Natural killer cell (primary cell): ENCODE measurements around the gene CHRM5. TPM values are rescaled to one million over a fixed set of nuclear protein-coding genes. Genes with fewer than 3 reads are reported as not detected.
"Not testable (repeated sequence)": the region's sequence is repeated elsewhere in the genome, so short reads cannot be mapped to it uniquely, and the experiment has no call there.

Experiments
- ATAC-seq, 3 donors: fragments of 150-1000 bp in 2 of 3; fragments of 200-7000 bp in 1 of 3; cut with Tn5 transposase; 1 replicate in 1 of 3; 2 replicates in 2 of 3; pipeline ENCODE4 v1.10.0; 2021; ENCODE audit warnings: mild to moderate bottlenecking in 2 of 3, moderate library complexity in 2 of 3
- DNase-seq, 2 donors: peaks; one replicate each; pipeline versions ENCODE4 v3.0.0 to v3.0.0-alpha.2; 2013 to 2021; ENCODE audit warnings: mixed read lengths in 1 of 2
- H3K27ac ChIP-seq: one replicate; pipeline ENCODE4 v1.5.1; 2013; ENCODE audit warnings: mild to moderate bottlenecking, low read length
- H3K27me3 ChIP-seq: one replicate; pipeline ENCODE4 v1.6.1; 2013; ENCODE audit warnings: low read length; ENCODE audit not compliant: control insufficient read depth, insufficient read depth
- H3K36me3 ChIP-seq: one replicate; pipeline ENCODE4 v1.6.1; 2013; ENCODE audit warnings: low read length; ENCODE audit not compliant: control insufficient read depth, insufficient read depth
- H3K4me1 ChIP-seq: one replicate; pipeline ENCODE4 v1.6.1; 2013; ENCODE audit warnings: low read length; ENCODE audit not compliant: control insufficient read depth, insufficient read depth
- H3K4me3 ChIP-seq: one replicate; pipeline ENCODE4 v1.5.1; 2013; ENCODE audit warnings: low read length
- H3K9me3 ChIP-seq: one replicate; pipeline ENCODE4 v1.6.1; 2013; ENCODE audit warnings: low read length; ENCODE audit not compliant: control insufficient read depth, insufficient read depth
- H3K27ac Mint-ChIP-seq, 2 donors: one replicate each; pipeline ENCODE4 v1.8.0; 2022; ENCODE audit warnings: mild to moderate bottlenecking in 2 of 2, mixed read lengths in 2 of 2, moderate library complexity in 1 of 2
- H3K27me3 Mint-ChIP-seq, 2 donors: one replicate each; pipeline ENCODE4 v1.8.0; 2022; ENCODE audit warnings: low read depth in 2 of 2, mixed read lengths in 2 of 2
- H3K36me3 Mint-ChIP-seq: one replicate; pipeline ENCODE4 v1.8.0; 2022; ENCODE audit warnings: mixed read lengths
- H3K4me1 Mint-ChIP-seq, 2 donors: one replicate each; pipeline ENCODE4 v1.8.0; 2022; ENCODE audit warnings: mixed read lengths in 2 of 2
- H3K4me3 Mint-ChIP-seq: one replicate; pipeline ENCODE4 v1.8.0; 2022; ENCODE audit warnings: mild to moderate bottlenecking, moderate library complexity, mixed read lengths
- H3K9me3 Mint-ChIP-seq, 2 donors: one replicate each; pipeline ENCODE4 v1.8.0; 2022; ENCODE audit warnings: mixed read lengths in 2 of 2
- CTCF ChIP-seq: fragments of 200-600 bp; IDR thresholded peaks from one replicate; pipeline ENCODE4 v1.8.0; 2022; ENCODE audit warnings: antibody characterized with exemption
- WGBS: methylation state at CpG from one replicate; pipeline ENCODE4 v1.1.7; 2013; ENCODE audit warnings: missing lambda C conversion rate; ENCODE audit not compliant: insufficient coverage; 5-methylcytosine and 5-hydroxymethylcytosine counted together
- intact Hi-C: fragments of 100-400 bp; cut with micrococcal nuclease; formaldehyde crosslinking; loops from one replicate; pipeline ENCODE4 v1.14.2; 2022
- total RNA-seq, 4 donors: library from RNA; stranded (reverse); fragments of 120-200 nt in 1 of 4; gene quantifications; one replicate each; pipeline versions ENCODE4 v1.2.3 to v1.2.4, GENCODE V29; 2013 to 2022

Gene CHRM5
- total RNA-seq, 3 donors from 2014 or later (not counting 1 experiment from before 2014, with no cell fraction given): 0.12 TPM; not detected in 2

DNA sequence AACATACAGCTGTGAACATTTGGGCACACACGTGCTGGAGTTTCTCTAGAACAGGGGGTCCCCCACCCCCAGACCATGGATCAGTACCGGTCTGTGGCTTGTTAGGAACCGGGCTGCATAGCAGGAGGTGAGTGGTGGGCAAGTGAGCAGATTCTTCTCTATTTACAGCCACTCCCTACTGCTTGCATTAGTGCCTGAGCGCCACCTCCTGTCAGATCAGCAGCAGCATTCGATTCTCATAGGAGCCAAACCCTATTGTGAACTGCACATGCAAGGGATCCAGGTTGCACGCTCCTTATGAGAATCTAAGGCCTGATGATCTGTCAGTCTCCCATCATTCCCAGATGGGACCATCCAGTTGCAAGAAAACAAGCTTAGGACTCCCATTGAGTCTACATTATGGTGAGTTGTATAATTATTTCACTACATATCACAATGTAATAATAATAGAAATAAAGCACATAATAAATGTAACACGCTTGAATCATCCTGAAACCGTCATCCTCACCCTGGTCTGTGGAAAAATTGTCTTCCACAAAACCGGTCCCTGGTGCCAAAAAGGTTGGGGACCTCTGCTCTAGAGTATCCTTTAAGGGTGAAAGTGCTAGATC, 25.8 kb downstream of the CHRM5 start:
- Mint-ChIP-seq H3K27ac (no peak overlapping the region), H3K9me3 (no peaks in the 10 kb centered on the region), H3K4me3 (no peak overlapping the region), H3K27me3 (no peaks in the 10 kb centered on the region), H3K36me3 (no peaks in the 10 kb centered on the region), H3K4me1 (peaks cover 0 to 1% of the 10 kb centered on the region in 2 donors)
- intact Hi-C loops: no loop called here
- TF ChIP-seq CTCF: no peak
- Histone ChIP-seq H3K4me1 (no peaks in the 10 kb centered on the region), H3K27ac (no peak overlapping the region), H3K9me3 (no peaks in the 10 kb centered on the region), H3K36me3 (no peaks in the 10 kb centered on the region), H3K27me3 (no peaks in the 10 kb centered on the region), H3K4me3 (no peak overlapping the region)
- no peak for ATAC-seq
- DNase-seq: no peak
- 92% methylated on average over 7 of the region's 9 CpGs for WGBS

DNA sequence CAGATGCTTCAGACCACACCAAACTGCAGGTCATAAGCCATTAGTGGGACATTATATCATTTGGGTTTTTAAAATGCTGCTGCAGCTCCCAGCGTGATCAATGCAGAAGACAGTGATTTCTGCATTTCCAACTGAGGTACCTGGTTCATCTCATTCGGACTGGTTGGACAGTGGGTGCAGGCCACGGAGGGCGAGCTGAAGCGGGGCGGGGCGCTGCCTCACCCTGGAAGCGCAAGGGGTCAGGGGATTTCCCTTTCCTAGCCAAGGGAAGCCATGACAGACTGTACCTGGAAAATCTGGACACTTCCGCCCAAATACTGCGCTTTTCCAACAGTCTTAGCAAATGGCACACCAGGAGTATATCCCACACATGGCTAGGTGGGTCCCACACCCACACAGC, 27.4 kb downstream of the CHRM5 start:
- H3K36me3 ChIP-seq, H3K27ac Mint-ChIP-seq, H3K36me3 Mint-ChIP-seq, ATAC-seq, H3K4me3 ChIP-seq, DNase-seq, H3K4me1 Mint-ChIP-seq, H3K27ac ChIP-seq, H3K27me3 Mint-ChIP-seq, intact Hi-C loops, H3K9me3 Mint-ChIP-seq, H3K4me3 Mint-ChIP-seq, H3K9me3 ChIP-seq, H3K27me3 ChIP-seq, H3K4me1 ChIP-seq: not testable (repeated sequence)
- 95% methylated on average over 10 of the region's 10 CpGs for WGBS

DNA sequence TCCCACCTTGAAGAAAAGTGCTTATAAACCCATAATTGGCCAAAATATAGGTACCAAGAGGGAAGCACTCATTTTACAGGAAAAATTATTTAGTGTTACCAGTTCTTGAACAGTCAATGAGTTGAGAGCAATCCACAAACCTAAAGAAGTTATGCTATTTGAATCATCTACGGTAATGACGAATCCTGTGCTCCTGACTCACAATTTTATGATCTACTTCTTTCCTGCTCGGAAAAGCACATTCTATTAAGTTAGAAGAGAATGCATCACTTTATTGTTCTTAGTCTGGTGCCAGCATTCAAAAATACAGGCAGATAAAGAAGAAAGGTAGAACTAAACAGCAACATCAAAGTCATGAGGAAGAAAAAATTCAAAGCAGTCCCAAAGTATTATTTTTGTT, 33.2 kb downstream of the CHRM5 start:
- Mint-ChIP-seq H3K27ac (no peak overlapping the region), H3K36me3 (no peaks in the 10 kb centered on the region), H3K4me3 (no peak overlapping the region), H3K27me3 (no peaks in the 10 kb centered on the region), H3K4me1 (no peaks in the 10 kb centered on the region), H3K9me3 (no peaks in the 10 kb centered on the region)
- no peak for ATAC-seq
- Histone ChIP-seq H3K4me3 (no peak overlapping the region), H3K36me3 (no peaks in the 10 kb centered on the region), H3K27me3 (no peaks in the 10 kb centered on the region), H3K4me1 (no peaks in the 10 kb centered on the region), H3K27ac (no peak overlapping the region), H3K9me3 (no peaks in the 10 kb centered on the region)
- intact Hi-C loops: no loop called here
- 61% methylated on average over 3 of the region's 3 CpGs for WGBS
- no peak for TF ChIP-seq CTCF
- DNase-seq: no peak

DNA sequence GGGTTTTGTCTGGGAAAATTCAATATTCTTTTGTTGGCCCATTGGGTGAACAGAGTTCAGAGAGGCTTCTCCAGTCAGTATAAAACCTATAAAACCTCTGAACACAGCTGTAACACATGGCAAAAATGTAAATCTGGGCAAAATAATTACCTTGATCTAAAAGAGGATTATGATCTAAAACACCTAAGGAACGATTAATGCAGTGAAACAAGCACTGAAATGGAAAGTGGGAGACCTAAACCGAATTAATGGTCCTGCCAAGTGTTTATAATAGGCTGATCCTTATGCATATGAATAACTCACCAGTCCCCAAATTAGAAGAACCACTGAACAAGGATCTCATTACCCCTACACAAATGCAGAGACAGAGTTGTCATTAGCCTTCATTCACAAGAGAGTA, 38.1 kb downstream of the CHRM5 start:
- Histone ChIP-seq H3K4me3 (no peak overlapping the region), H3K27me3 (no peaks in the 10 kb centered on the region), H3K27ac (no peak overlapping the region), H3K4me1 (no peaks in the 10 kb centered on the region), H3K36me3 (no peaks in the 10 kb centered on the region), H3K9me3 (no peaks in the 10 kb centered on the region)
- Mint-ChIP-seq H3K27me3 (no peaks in the 10 kb centered on the region), H3K27ac (no peak overlapping the region), H3K4me3 (no peak overlapping the region), H3K36me3 (no peaks in the 10 kb centered on the region), H3K9me3 (no peaks in the 10 kb centered on the region), H3K4me1 (no peaks in the 10 kb centered on the region)
- no peak for ATAC-seq
- intact Hi-C loops: no loop called here
- TF ChIP-seq CTCF: no peak
- DNase-seq: no peak
- 92% methylated on average over 2 of the region's 2 CpGs for WGBS
